Head of caudate nucleus (tissue), 42 donors: ENCODE data around the gene KSR1.

ENCODE experiments used
- DNase-seq, 42 donors: peaks; one replicate each; pipeline versions ENCODE4 v3.0.0 to v3.0.0-alpha.2; 2020 to 2021; ENCODE audit warnings: mixed read lengths in 7 of 42
- intact Hi-C: fragments of 100-400 bp; cut with DNase I; formaldehyde crosslinking; loops from one replicate; pipeline ENCODE4 v1.15.0; 2022

The KSR1 gene

GRCh38 chr17:27581016-27581415 is 124.8 kb downstream of the KSR1 start:
- intact Hi-C loops = no loop called here
- no peak for DNase-seq

- intact Hi-C loops = no loop called here
- no peak for DNase-seq
Observed at GRCh38 chr17:27582696-27583095, 126.4 kb downstream of the KSR1 start.

GRCh38 chr17:27585153-27585681 is 129.0 kb downstream of the KSR1 start:
- intact Hi-C loops = no loop called here
- no peak for DNase-seq

- intact Hi-C loops = no loop called here
- DNase-seq = no peak
Observed at GRCh38 chr17:27585792-27586191, 129.5 kb downstream of the KSR1 start.

- DNase-seq = no peak
- intact Hi-C loops = no loop called here
Observed at GRCh38 chr17:27586203-27586721, 130.0 kb downstream of the KSR1 start.

- DNase-seq = no peak
Observed at GRCh38 chr17:27588354-27588753, 132.1 kb downstream of the KSR1 start.

GRCh38 chr17:27590864-27591263 is 134.6 kb downstream of the KSR1 start:
- no peak for DNase-seq
- intact Hi-C loops = loop anchor here (10.0 kb wide), 1 partner anchor 76 kb away; no protein-coding TSS in a partner anchor

More at GRCh38 chr17:27588354-27588753, 132.1 kb downstream of the KSR1 start:
- intact Hi-C loops = no loop called here

GRCh38 chr17:27591986-27592385 is 135.7 kb downstream of the KSR1 start:
- DNase-seq = no peak
- intact Hi-C loops = loop anchor here (10.0 kb wide), 1 partner anchor 77 kb away; no protein-coding TSS in a partner anchor

- DNase-seq = no peak
- intact Hi-C loops = loop anchor here (10.0 kb wide), 1 partner anchor 79 kb away; no protein-coding TSS in a partner anchor
Observed at GRCh38 chr17:27593232-27593856, 137.1 kb downstream of the KSR1 start.

- intact Hi-C loops = loop anchor here (10.0 kb wide), 1 partner anchor 79 kb away; no protein-coding TSS in a partner anchor
- no peak for DNase-seq
Observed at GRCh38 chr17:27593857-27594255, 137.6 kb downstream of the KSR1 start.

GRCh38 chr17:27595208-27595607 is 139.0 kb downstream of the KSR1 start:
- intact Hi-C loops = loop anchor here (10.0 kb wide), 1 partner anchor 80 kb away; no protein-coding TSS in a partner anchor
- no peak for DNase-seq

GRCh38 chr17:27596096-27596495 is 139.8 kb downstream of the KSR1 start:
- intact Hi-C loops = loop anchor here (10.0 kb wide), 1 partner anchor 81 kb away; no protein-coding TSS in a partner anchor
- no peak for DNase-seq

GRCh38 chr17:27596566-27597187 is 140.4 kb downstream of the KSR1 start:
- peak in 10 of 42 donors; percentile 23 to 60 (median 35) for DNase-seq
- intact Hi-C loops = loop anchor here (10.0 kb wide), 1 partner anchor 82 kb away; no protein-coding TSS in a partner anchor

GRCh38 chr17:27597188-27597580 is 140.9 kb downstream of the KSR1 start:
- intact Hi-C loops = loop anchor here (10.0 kb wide), 1 partner anchor 82 kb away; no protein-coding TSS in a partner anchor
- no peak for DNase-seq

GRCh38 chr17:27597783-27598320 is 141.6 kb downstream of the KSR1 start:
- intact Hi-C loops = loop anchor here (10.0 kb wide), 1 partner anchor 83 kb away; no protein-coding TSS in a partner anchor
- no peak for DNase-seq

GRCh38 chr17:27598337-27599050 is 142.2 kb downstream of the KSR1 start:
- intact Hi-C loops = loop anchor here (10.0 kb wide), 1 partner anchor 84 kb away; no protein-coding TSS in a partner anchor
- no peak for DNase-seq

GRCh38 chr17:27600471-27600870 is 144.2 kb downstream of the KSR1 start:
- DNase-seq = no peak
- intact Hi-C loops = loop anchor here (2.0 to 5.0 kb wide), 2 partner anchors 144 to 363 kb away; partner anchors contain the start of gene KSR1

- intact Hi-C loops = loop anchor here (1.0 to 5.0 kb wide), 3 partner anchors 145 to 364 kb away; partner anchors contain the start of gene KSR1
- peak; percentile 41 to 97 (median 88) for DNase-seq
Observed at GRCh38 chr17:27601069-27601974, 145.1 kb downstream of the KSR1 start.
